Measurements from ENCODE around the gene DCAF8.

GRCh38 chr1:160169553-160170399, 92.6 kb downstream of the DCAF8 start:
- no peak for TF ChIP-seq POLR2A (IDR thresholded peaks at IDR 0.05)
- TF ChIP-seq, protein P1, sequence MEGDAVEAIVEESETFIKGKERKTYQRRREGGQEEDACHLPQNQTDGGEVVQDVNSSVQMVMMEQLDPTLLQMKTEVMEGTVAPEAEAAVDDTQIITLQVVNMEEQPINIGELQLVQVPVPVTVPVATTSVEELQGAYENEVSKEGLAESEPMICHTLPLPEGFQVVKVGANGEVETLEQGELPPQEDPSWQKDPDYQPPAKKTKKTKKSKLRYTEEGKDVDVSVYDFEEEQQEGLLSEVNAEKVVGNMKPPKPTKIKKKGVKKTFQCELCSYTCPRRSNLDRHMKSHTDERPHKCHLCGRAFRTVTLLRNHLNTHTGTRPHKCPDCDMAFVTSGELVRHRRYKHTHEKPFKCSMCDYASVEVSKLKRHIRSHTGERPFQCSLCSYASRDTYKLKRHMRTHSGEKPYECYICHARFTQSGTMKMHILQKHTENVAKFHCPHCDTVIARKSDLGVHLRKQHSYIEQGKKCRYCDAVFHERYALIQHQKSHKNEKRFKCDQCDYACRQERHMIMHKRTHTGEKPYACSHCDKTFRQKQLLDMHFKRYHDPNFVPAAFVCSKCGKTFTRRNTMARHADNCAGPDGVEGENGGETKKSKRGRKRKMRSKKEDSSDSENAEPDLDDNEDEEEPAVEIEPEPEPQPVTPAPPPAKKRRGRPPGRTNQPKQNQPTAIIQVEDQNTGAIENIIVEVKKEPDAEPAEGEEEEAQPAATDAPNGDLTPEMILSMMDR (IDR thresholded peaks at IDR 0.05), result no peak
